A673 (cell line): ENCODE data around the gene RMP24.

Source experiments
- CTCF ChIP-seq: fragments of 300-800, 200-600 bp; sonication (generic); conservative IDR thresholded peaks from 2 replicates; pipeline ENCODE4 v1.5.1; 2017; ENCODE audit warnings: low read depth, mild to moderate bottlenecking, antibody characterized with exemption, low read length, moderate library complexity, mixed read lengths
- EZH2 ChIP-seq: fragments of 200-600 bp; sonication (generic); IDR thresholded peaks from 2 replicates; pipeline ENCODE4 v1.6.1; 2017; ENCODE audit warnings: borderline replicate concordance, low read depth, mild to moderate bottlenecking, mixed read lengths, antibody characterized with exemption, low read length; ENCODE audit not compliant: poor library complexity, severe bottlenecking

- TF ChIP-seq CTCF, result no peak
- no peak for TF ChIP-seq EZH2
Measured at GRCh38 chr18:35936951-35937350, 35.5 kb upstream of the RMP24 start.
